Measurements from ENCODE around the gene KCNG4. TPM values are rescaled to one million over a fixed set of nuclear protein-coding genes. Genes with fewer than 3 reads are reported as not detected.

The KCNG4 gene
- total and polyA plus RNA-seq, 2 donors, result not detected

- peaks cover 9% of the 10 kb centered on the region for H3K36me3 ChIP-seq (ENCODE audit: insufficient read depth)
- no peak for DNase-seq (ENCODE audit: extremely low spot score)
- H3K27ac ChIP-seq (ENCODE audit: low read depth), result peak overlapping the region; percentile 46
- H3K4me1 ChIP-seq (ENCODE audit: insufficient read depth), result no peaks in the 10 kb centered on the region
- no peak overlapping the region for H3K4me3 ChIP-seq (ENCODE audit: low read depth, low read length)
- WGBS, result 53% methylated on average over 9 of the region's 9 CpGs
These were observed 62.1 kb downstream of the KCNG4 start for GRCh38 chr16:84177741-84178073.

- H3K4me1 ChIP-seq (ENCODE audit: insufficient read depth), result no peaks in the 10 kb centered on the region
- H3K27ac ChIP-seq (ENCODE audit: low read depth), result no peak overlapping the region
- no peak for DNase-seq (ENCODE audit: extremely low spot score)
- no peak overlapping the region for H3K4me3 ChIP-seq (ENCODE audit: low read depth, low read length)
- WGBS, result 59% methylated on average over 18 of the region's 18 CpGs
- H3K36me3 ChIP-seq (ENCODE audit: insufficient read depth), result peaks cover 4% of the 10 kb centered on the region
These were observed 63.4 kb downstream of the KCNG4 start for GRCh38 chr16:84176192-84177053.

GRCh38 chr16:84175350-84176081, 64.3 kb downstream of the KCNG4 start:
- no peak overlapping the region for H3K27ac ChIP-seq (ENCODE audit: low read depth)
- DNase-seq (ENCODE audit: extremely low spot score), result no peak
- H3K4me1 ChIP-seq (ENCODE audit: insufficient read depth), result no peaks in the 10 kb centered on the region
- 43% methylated on average over 10 of the region's 10 CpGs for WGBS
- H3K4me3 ChIP-seq (ENCODE audit: low read depth, low read length), result no peak overlapping the region
- peaks cover 2% of the 10 kb centered on the region for H3K36me3 ChIP-seq (ENCODE audit: insufficient read depth)

GRCh38 chr16:84174396-84174795, 65.4 kb downstream of the KCNG4 start:
- no peak overlapping the region for H3K27ac ChIP-seq (ENCODE audit: low read depth)
- no peak for DNase-seq (ENCODE audit: extremely low spot score)
- H3K36me3 ChIP-seq (ENCODE audit: insufficient read depth), result no peaks in the 10 kb centered on the region
- H3K4me1 ChIP-seq (ENCODE audit: insufficient read depth), result no peaks in the 10 kb centered on the region
- no peak overlapping the region for H3K4me3 ChIP-seq (ENCODE audit: low read depth, low read length)
- 84% methylated on average over 11 of the region's 11 CpGs for WGBS

- Histone ChIP-seq H3K4me3 (ENCODE audit: low read depth, low read length) (no peak overlapping the region), H3K27ac (ENCODE audit: low read depth) (no peak overlapping the region), H3K4me1 (ENCODE audit: insufficient read depth) (no peaks in the 10 kb centered on the region), H3K36me3 (ENCODE audit: insufficient read depth) (no peaks in the 10 kb centered on the region)
- WGBS, result 69% methylated on average over 11 of the region's 11 CpGs
- no peak for DNase-seq (ENCODE audit: extremely low spot score)
These were observed 70.0 kb downstream of the KCNG4 start for GRCh38 chr16:84169765-84170310.

Small RNA genes within 50 kb of the gene (small RNA-seq; reads per million reads assigned to genes)
- gene RNA5SP433, result not detected

Other genes starting within 250 kb of the KCNG4 start
- not detected for gene SLC38A8, start 197.2 kb downstream of the KCNG4 start, total RNA-seq
- not detected for gene SLC38A8, start 197.2 kb downstream of the KCNG4 start, polyA plus RNA-seq
- gene MBTPS1, start 123.1 kb downstream of the KCNG4 start, total RNA-seq, result 81.3 TPM
- gene MBTPS1, start 123.1 kb downstream of the KCNG4 start, polyA plus RNA-seq, result 67.8 TPM
- gene HSDL1, start 94.8 kb downstream of the KCNG4 start, total RNA-seq, result 32.7 TPM
- gene HSDL1, start 94.8 kb downstream of the KCNG4 start, polyA plus RNA-seq, result 12.9 TPM
- gene DNAAF1, start 94.7 kb downstream of the KCNG4 start, total RNA-seq, result not detected
- 0.85 TPM for gene DNAAF1, start 94.7 kb downstream of the KCNG4 start, polyA plus RNA-seq
- 24.4 TPM for gene TAF1C, start 53.0 kb downstream of the KCNG4 start, total RNA-seq
- 39.3 TPM for gene TAF1C, start 53.0 kb downstream of the KCNG4 start, polyA plus RNA-seq
- gene ADAD2, start 48.9 kb downstream of the KCNG4 start, total RNA-seq, result 0.21 TPM
- gene ADAD2, start 48.9 kb downstream of the KCNG4 start, polyA plus RNA-seq, result 0.47 TPM
- 44.6 TPM for gene WFDC1, start 54.9 kb upstream of the KCNG4 start, total RNA-seq
- 67.2 TPM for gene WFDC1, start 54.9 kb upstream of the KCNG4 start, polyA plus RNA-seq
- 5.0 TPM for gene ATP2C2, start 128.5 kb upstream of the KCNG4 start, total RNA-seq
- gene ATP2C2, start 128.5 kb upstream of the KCNG4 start, polyA plus RNA-seq, result 2.3 TPM